Pancreas (tissue), 10 donors: ENCODE measurements around the gene SNX22. TPM values are rescaled to one million over a fixed set of nuclear protein-coding genes. Genes with fewer than 3 reads are reported as not detected.

Source experiments
- ATAC-seq, 4 donors: fragments of 200-7000 bp; cut with Tn5 transposase; one replicate each; pipeline versions ENCODE4 v1.8.0 to v1.9.1; 2020; ENCODE audit warnings: mild to moderate bottlenecking in 4 of 4, moderate library complexity in 4 of 4
- DNase-seq, 6 donors: peaks; one replicate each; pipeline ENCODE4 v3.0.0-alpha.2; 2020
- FAIRE-seq: peaks from 2 replicates; lab custom pipeline; 2012; peaks lifted over from hg19 to GRCh38; lab: Jason Lieb, UNC
- H3K27ac ChIP-seq, 4 donors: fragments of 200-600 bp; sonication (generic); 1 replicate in 3 of 4; 2 replicates in 1 of 4; pipeline versions ENCODE4 v1.5.0 to v1.8.0; 2020
- H3K27me3 ChIP-seq, 4 donors: fragments of 200-600 bp; one replicate each; pipeline ENCODE4 v1.8.0; 2021
- H3K36me3 ChIP-seq, 3 donors: fragments of 200-600 bp; sonication (generic) in 1 of 3; one replicate each; pipeline versions ENCODE4 v1.5.0 to v1.8.0; 2020 to 2021
- H3K4me1 ChIP-seq, 3 donors: fragments of 200-600 bp; one replicate each; pipeline ENCODE4 v1.8.0; 2021
- H3K4me3 ChIP-seq, 4 donors: fragments of 200-600 bp; sonication (generic) in 2 of 4; one replicate each; pipeline versions ENCODE4 v1.5.0 to v1.8.0; 2020 to 2021
- H3K9me3 ChIP-seq, 4 donors: fragments of 200-600 bp; one replicate each; pipeline ENCODE4 v1.8.0; 2021
- CTCF ChIP-seq, 4 donors: fragments of 200-600 bp; sonication (generic) in 3 of 4; IDR thresholded peaks; one replicate each; pipeline versions ENCODE4 v1.5.0 to v1.8.0; 2021; ENCODE audit warnings: antibody characterized with exemption in 4 of 4
- WGBS, 2 donors: extraction: QIAGEN DNeasy Blood & Tissue Kit; methylation state at CpG; one replicate each; pipeline ENCODE4 v1.1.7; 2013; 5-methylcytosine and 5-hydroxymethylcytosine counted together
- intact Hi-C, 3 donors: fragments of 100-400 bp; cut with DNase I; formaldehyde crosslinking; loops; one replicate each; pipeline versions ENCODE4 v1.11.1 to v1.14.2; 2022
- polyA plus RNA-seq, 2 donors: library from polyadenylated mRNA; stranded (reverse); fragments of 200-250 nt; gene quantifications; one replicate each; pipeline ENCODE4 v1.2.3, GENCODE V29; 2013
- total RNA-seq, 6 donors: library from RNA; stranded (reverse); fragmentation: NEBNext Ultra II Directional in 4 of 6; extraction: Animal tissue kit (Norgen Biotek cat#: 25700) in 4 of 6; gene quantifications; one replicate each; pipeline versions ENCODE4 v1.2.1 to v1.2.4, GENCODE V29; 2021 to 2023
- donor health status: healthy with polysubstance abuse.
- donor health status: DM: no; HTN: no; CAD: no; lungs with moderate emphysema.
- donor health status: DM: no; HTN: no; CAD: no.
- donor health status: control.
- donor health status: control.
- donor health status: Bipolar disorder and iron deficiency.
- donor health status: DM: yes; HTN: yes; CAD: no.
- donor health status: DM: no; HTN: no; CAD: no.
- donor health status: DM: no; HTN: no; CAD: no.
- donor health status: DM: yes; HTN: yes; CAD: no.

The SNX22 gene
- total and polyA plus RNA-seq, 8 donors, result 0.51 to 4.0 (median 1.3) TPM

GRCh38 chr15:64162869-64163658 is 11.5 kb downstream of the SNX22 start, which contains the start of gene PPIB:
TSS of gene PPIB (minus strand) at chr15:64163022. CDS start at chr15:64162986, 36 bp downstream.
- ATAC-seq (peak; percentile 91 to 96 (median 92)), FAIRE-seq (no peak), DNase-seq (peak; percentile 98 to 99 (median 98))
- H3K4me1 ChIP-seq, result peaks cover 19 to 40% (median 31%) of the 10 kb centered on the region in 3 donors
- H3K27ac ChIP-seq, result peak within 1 kb of the TSS; percentile 78 to 89 (median 82)
- no peaks in the 10 kb centered on the region for H3K27me3 ChIP-seq
- peak in 1 of 4 donors; percentile 12 for TF ChIP-seq CTCF (IDR thresholded peaks at IDR 0.05)
- no peaks in the 10 kb centered on the region for H3K9me3 ChIP-seq
- intact Hi-C loops, result no loop called here
- H3K4me3 ChIP-seq, result peak within 1 kb of the TSS; percentile 72 to 94 (median 82)
- WGBS, 2 donors, result 0 to 1% methylated on average over 41 to 69 of the region's 69 CpGs
- H3K36me3 ChIP-seq, result peaks cover 3 to 26% (median 20%) of the 10 kb centered on the region in 3 donors

- Histone ChIP-seq H3K4me3 (peak overlapping the region; percentile 13 to 94 (median 76)), H3K27me3 (no peaks in the 10 kb centered on the region), H3K9me3 (no peaks in the 10 kb centered on the region), H3K27ac (peak overlapping the region; percentile 53 to 89 (median 71)), H3K4me1 (peaks cover 15 to 38% (median 31%) of the 10 kb centered on the region in 3 donors), H3K36me3 (peaks cover 3 to 20% (median 12%) of the 10 kb centered on the region in 3 donors)
- WGBS, 2 donors, result 37 to 53% methylated on average over 14 of the region's 14 CpGs
- ATAC-seq (peak; percentile 3 to 31 (median 14)), FAIRE-seq (no peak), DNase-seq (no peak)
- intact Hi-C loops, result no loop called here
- TF ChIP-seq CTCF (IDR thresholded peaks at IDR 0.05), result no peak
Observed at GRCh38 chr15:64163659-64164362, 12.3 kb downstream of the SNX22 start.

GRCh38 chr15:64164436-64164835 is 12.9 kb downstream of the SNX22 start:
- Histone ChIP-seq H3K27me3 (no peaks in the 10 kb centered on the region), H3K4me3 (no peak overlapping the region), H3K4me1 (peaks cover 15 to 32% (median 27%) of the 10 kb centered on the region in 3 donors), H3K9me3 (no peaks in the 10 kb centered on the region), H3K36me3 (peaks cover 3 to 15% (median 6%) of the 10 kb centered on the region in 3 donors), H3K27ac (peak overlapping the region in 2 of 4 donors; percentile 85 to 89)
- ATAC-seq, result no peak
- no peak for DNase-seq
- intact Hi-C loops, result no loop called here
- FAIRE-seq, result no peak
- 86 to 88% methylated on average over 4 of the region's 4 CpGs for WGBS, 2 donors
- TF ChIP-seq CTCF (IDR thresholded peaks at IDR 0.05), result no peak

GRCh38 chr15:64166102-64166890 is 14.8 kb downstream of the SNX22 start:
- DNase-seq (no peak), ATAC-seq (no peak), FAIRE-seq (no peak)
- Histone ChIP-seq H3K4me1 (peaks cover 2 to 14% (median 12%) of the 10 kb centered on the region in 3 donors), H3K4me3 (no peak overlapping the region), H3K36me3 (peaks cover 0 to 8% (median 0%) of the 10 kb centered on the region in 3 donors), H3K9me3 (no peaks in the 10 kb centered on the region), H3K27me3 (no peaks in the 10 kb centered on the region), H3K27ac (no peak overlapping the region)
- intact Hi-C loops, result no loop called here
- no peak for TF ChIP-seq CTCF (IDR thresholded peaks at IDR 0.05)
- 89 to 94% methylated on average over 5 of the region's 5 CpGs for WGBS, 2 donors
